Inferior parietal cortex (tissue), 1 donor: ENCODE data around the gene NRF1.

Experiments used
- DNase-seq: peaks from one replicate; pipeline ENCODE4 v3.0.0-alpha.2; 2016; ENCODE audit errors: extremely low spot score

Gene NRF1

DNA sequence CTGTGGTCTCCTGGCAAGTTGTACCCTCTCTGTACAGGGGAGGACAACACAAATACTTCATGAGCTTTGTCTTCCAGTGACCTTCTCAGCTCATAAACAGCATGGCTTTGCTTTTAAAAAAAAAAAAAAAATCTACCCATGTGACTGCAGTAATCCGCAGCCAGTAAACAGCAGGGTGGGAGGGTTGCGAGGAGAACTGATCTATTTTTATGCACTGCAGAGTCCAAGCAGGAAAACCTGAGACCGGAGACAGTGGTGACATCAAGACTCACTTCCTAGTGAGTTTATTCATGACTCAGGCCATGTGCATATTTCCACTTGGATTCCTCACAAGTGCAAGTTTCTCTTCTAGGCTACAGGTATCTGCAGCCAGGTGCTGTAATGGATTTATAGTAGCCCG is 127.9 kb downstream of the NRF1 start:
- no peak for DNase-seq

- DNase-seq, result no peak
Measured at GRCh38 chr7:129740574-129741410, 129.3 kb downstream of the NRF1 start.

GRCh38 chr7:129741743-129742213 is 130.3 kb downstream of the NRF1 start:
- peak; percentile 36 for DNase-seq

- DNase-seq, result no peak
Measured at GRCh38 chr7:129742256-129742655, 130.7 kb downstream of the NRF1 start.

DNA sequence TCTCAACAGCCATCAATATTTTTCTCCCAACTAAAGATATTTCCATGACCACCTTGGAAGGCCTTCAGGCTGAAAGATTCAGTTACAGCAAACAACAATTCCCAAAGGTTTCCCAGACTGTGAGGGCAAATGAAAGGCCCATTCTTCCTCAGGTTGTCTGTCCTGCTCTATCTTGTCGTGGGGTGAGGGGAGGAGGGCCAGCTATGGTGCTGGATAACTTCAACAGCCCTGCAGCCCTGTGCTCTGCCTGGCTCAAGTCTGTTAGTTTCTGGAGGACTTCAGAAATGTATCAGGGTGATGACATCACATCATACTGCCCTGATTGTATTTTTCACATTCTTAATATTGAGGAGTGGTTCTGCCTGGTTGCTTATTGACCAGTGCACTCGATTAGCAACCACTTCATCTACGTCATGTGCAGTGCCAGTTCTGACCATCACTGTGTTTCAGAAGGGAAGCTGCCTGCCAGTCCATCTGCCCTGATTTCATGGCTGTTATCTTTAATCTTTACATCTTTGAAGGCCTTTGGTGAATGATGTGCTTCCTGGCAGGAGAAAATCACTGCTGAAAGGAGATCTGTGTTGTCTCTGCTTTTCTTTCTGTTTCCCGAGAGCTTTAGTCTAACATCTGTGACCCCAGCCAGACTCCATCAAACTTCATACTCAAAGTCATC is 135.5 kb downstream of the NRF1 start:
- DNase-seq, result no peak

DNA sequence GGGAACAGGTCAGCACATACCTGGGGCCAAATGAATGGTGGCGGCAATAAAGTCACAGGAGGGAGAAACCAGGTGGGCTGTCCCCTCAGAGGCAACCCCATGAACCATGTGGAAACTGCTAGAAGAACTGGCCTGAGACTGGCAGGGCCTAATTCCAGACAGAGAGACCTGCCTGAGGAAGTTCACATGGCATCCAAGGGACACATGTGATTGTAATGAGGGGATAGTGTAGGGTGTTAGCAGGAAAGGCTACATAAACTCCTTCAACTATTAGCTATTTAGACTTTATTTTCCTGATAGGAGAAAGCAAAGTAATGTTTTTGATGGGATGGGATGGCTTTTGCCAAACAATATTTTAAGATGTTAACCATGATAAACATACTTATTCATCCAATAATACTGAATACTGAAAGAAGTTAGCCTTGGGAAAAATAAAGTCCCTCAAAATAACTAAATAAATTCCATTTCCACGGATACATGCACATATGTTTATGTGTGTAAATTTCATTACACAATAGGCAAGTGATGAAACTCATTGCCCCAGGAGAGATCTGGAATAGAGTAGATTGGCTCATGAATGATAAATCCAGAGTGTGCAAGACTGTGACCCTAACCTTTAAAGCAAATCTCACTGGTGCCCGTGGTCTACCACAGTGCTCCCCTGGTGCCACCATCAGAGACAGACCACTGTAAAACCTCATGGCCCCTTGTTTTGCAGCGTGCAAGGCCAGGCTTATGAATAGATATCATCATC is 137.0 kb downstream of the NRF1 start:
- DNase-seq, result no peak

DNA sequence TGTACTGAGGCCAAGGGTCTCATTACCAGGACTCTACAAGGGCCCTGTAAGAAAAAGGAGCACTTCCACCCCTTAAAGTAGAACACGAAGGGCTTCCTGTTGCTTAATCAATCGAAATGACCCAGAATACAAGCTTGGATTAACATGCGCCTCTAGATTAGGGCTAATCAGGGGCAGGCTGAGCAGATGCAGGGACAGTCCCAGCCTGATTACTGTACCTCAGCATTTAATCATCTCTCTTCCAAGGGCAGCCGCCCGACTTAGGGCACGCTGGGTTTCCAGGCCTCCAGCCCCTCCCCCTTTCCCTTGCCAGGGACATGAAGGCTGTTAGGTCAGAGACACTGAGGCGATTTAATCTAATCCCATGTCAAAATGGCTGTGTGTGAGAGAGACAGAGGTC is 138.6 kb downstream of the NRF1 start:
- DNase-seq, result no peak

DNA sequence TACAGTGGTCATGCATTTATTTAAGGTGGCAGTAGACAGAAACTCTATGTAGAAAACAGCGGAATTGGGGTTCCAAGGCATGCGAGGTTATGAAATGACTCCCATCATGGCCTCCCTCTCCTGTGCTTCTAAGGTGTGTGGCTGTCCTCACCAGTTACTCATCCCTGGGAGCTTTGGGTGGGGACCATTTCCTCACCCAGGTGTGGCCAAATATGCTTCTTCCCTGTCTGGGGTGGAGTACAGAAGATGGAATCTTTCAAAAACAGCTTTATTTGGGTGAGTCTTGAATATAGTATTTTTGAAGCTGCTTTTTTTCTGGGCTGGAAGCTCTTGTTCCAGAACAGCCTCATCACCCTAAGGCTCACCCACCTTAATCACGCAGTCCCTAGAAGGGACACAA is 139.0 kb downstream of the NRF1 start:
- DNase-seq, result no peak

GRCh38 chr7:129751916-129752315 is 140.4 kb downstream of the NRF1 start:
- DNase-seq, result no peak

- no peak for DNase-seq
Measured at GRCh38 chr7:129752760-129753159, 141.2 kb downstream of the NRF1 start.

DNA sequence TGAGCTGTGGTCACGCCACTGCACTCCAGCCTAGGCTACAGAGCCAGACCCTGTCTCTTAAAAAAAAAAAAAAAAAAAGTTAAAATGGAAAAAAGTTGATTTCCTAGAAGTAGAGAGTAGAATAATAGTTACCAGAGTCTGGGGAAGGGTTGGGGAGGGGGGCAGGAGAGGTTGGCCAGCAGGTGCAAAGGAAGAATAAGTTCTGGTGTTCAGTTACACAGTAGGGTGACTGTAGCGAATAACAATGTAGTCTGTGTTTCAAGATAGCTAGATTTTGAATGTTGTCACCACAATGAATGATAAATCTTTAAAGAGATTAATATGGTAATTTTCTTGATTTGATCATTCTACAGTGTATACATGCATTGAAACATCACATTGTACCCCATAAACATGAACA is 142.9 kb downstream of the NRF1 start:
- DNase-seq, result no peak

- no peak for DNase-seq
Measured at GRCh38 chr7:129757991-129758390, 146.5 kb downstream of the NRF1 start.

DNA sequence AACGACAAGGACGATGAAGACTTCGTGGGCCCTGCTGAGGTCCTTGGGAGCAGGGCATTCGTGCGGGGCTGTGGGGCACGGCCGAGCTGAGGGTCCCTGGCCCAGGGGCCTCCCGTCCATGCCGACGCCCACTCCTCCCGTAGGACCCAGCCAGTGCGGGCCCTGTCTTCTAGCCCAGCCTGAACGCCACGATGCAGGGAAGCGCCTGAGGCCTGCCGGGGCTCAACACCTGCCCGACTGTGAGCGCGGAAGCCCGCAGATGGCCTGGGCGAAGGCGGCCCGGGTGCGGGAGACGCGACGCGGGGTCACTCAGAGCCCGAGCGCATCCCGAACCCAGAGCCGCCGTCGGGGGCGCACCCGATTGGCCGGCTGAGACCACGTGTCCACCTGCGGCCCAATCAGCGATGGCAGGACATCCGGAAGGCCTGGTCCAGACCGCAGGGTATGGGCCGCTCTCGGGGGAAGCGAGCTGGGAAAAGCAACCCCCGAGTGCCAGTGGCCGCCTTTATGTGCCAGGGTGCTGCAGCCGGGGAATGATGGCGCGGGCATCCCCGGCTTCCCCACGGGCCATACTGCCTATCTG is 151.0 kb downstream of the NRF1 start:
- DNase-seq, result no peak

DNA sequence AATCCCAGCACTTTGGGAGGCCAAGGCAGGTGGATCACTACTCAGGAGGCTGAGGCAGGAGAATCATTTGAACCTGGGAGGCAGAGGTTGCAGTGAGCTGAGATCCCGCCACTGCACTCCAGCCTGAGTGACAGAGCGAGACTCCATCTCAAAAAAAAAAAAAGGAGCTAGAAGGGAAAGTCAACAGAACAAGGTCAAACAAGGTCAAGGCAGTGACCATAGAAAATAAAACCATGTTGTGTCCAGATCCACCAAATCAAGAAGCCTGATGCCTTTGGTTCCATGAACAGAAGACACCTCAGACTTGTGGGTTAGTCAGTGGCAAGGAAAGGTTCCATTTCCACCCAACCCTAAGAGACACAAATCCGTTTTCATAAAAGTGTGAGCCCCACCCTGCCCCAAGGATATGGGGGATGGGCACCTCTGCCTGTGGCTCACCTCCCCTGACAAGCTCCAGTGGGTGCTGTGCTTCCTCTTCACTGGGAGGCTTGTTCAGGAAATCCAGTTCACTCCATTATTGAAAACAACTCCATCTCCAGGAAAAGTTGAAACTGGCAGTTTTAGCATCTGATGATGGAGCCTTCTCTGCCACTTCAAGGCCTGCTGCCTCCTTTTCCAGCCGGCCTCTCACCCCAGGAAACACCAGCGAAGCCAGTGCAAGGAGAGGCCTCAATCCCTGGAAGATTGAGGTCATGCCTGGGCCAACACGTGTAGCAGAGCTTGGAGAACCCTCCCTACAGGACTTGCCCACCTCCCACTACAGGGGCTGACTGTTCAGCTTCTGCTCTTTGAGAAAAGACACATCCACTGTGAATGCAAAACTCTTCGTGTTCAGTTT is 152.9 kb downstream of the NRF1 start:
- no peak for DNase-seq

- no peak for DNase-seq
Measured at GRCh38 chr7:129765352-129765751, 153.8 kb downstream of the NRF1 start.

GRCh38 chr7:129767120-129768015 is 155.8 kb downstream of the NRF1 start:
- no peak for DNase-seq

DNA sequence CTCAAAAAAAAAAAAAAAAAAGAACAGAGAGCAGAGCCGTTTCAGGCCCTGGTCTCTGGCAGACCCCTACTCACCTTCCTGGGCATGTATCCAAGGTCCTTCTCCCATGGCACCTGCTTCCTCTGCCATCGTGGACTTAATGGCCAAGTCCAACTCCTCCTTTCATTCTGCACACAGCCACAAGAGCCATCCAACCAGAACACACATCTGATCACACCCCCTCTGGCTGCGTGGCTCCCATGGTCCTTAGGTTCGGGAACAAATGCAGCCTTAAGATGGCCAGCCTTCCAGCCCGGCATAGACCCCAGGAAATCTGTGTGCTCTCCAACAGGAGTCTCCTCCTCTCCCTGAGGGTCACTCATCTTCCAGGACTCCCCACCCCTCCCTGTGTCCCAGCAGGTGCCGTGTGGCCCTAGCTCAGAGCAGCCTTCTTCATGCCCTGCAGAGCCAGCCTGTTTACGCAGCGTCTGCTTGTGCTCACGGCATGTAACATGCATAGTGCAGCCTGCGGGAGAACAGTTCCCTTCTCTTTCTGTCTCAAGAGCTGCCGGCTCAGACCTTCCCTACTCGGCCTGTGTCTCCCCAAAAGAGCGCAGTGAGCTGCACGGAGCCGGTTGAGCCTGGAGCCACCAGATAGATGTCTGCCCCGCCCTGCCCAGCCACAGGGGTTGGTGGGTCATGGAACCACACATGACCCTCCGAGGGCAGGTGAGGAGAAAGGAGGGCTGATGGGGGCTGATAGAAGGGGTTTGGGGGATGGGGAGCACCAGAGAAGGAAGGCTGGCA is 157.3 kb downstream of the NRF1 start:
- peak; percentile 24 for DNase-seq

GRCh38 chr7:129769400-129769774 is 157.9 kb downstream of the NRF1 start:
- DNase-seq, result no peak
